GM18867 (cell line): ENCODE data around the gene PDGFRB.

Experiments
- ATAC-seq: cut with Tn5 transposase; IDR thresholded peaks from one replicate; pipeline ENCODE4 v1.9.1; 2021; ENCODE audit warnings: mild to moderate bottlenecking, moderate library complexity; ENCODE audit not compliant: unreplicated experiment

The PDGFRB gene

GRCh38 chr5:150155258-150156026, at the start of gene PDGFRB:
PDGFRB (minus strand) TSS chr5:150155845; CDS start chr5:150137047, 18,798 bp downstream.
- peak; percentile 57 for ATAC-seq

GRCh38 chr5:150204590-150204960, 48.9 kb upstream of the PDGFRB start:
- no peak for ATAC-seq

- ATAC-seq, result no peak
These were observed 48.4 kb upstream of the PDGFRB start for GRCh38 chr5:150203832-150204589.

- ATAC-seq, result no peak
These were observed 46.9 kb upstream of the PDGFRB start for GRCh38 chr5:150202501-150202900.

GRCh38 chr5:150197476-150197875, 41.8 kb upstream of the PDGFRB start:
- ATAC-seq, result no peak

- ATAC-seq, result no peak
These were observed 41.3 kb upstream of the PDGFRB start for GRCh38 chr5:150196986-150197385.

GRCh38 chr5:150196514-150196913, 40.9 kb upstream of the PDGFRB start:
- no peak for ATAC-seq

GRCh38 chr5:150195736-150196485, 40.3 kb upstream of the PDGFRB start:
- ATAC-seq, result no peak

GRCh38 chr5:150192462-150192861, 36.8 kb upstream of the PDGFRB start:
- no peak for ATAC-seq

- ATAC-seq, result no peak
These were observed 35.3 kb upstream of the PDGFRB start for GRCh38 chr5:150190987-150191386.

- no peak for ATAC-seq
These were observed 34.9 kb upstream of the PDGFRB start for GRCh38 chr5:150190503-150190979.

- no peak for ATAC-seq
These were observed 34.3 kb upstream of the PDGFRB start, which contains the start of gene SLC6A7 for GRCh38 chr5:150189728-150190502. SLC6A7 (plus strand) TSS chr5:150190062; CDS start chr5:150190328, 266 bp downstream.

GRCh38 chr5:150189326-150189725, 33.7 kb upstream of the PDGFRB start:
- no peak for ATAC-seq

- ATAC-seq, result no peak
These were observed 32.6 kb upstream of the PDGFRB start for GRCh38 chr5:150188146-150188842.

- no peak for ATAC-seq
These were observed 31.3 kb upstream of the PDGFRB start for GRCh38 chr5:150186897-150187296.

GRCh38 chr5:150186137-150186536, 30.5 kb upstream of the PDGFRB start:
- ATAC-seq, result no peak

- ATAC-seq, result no peak
These were observed 29.6 kb upstream of the PDGFRB start for GRCh38 chr5:150184990-150185912.

- no peak for ATAC-seq
These were observed 28.4 kb upstream of the PDGFRB start for GRCh38 chr5:150184006-150184405.

GRCh38 chr5:150183436-150183835, 27.8 kb upstream of the PDGFRB start:
- no peak for ATAC-seq
